Activated CD4-positive, alpha-beta T cell treated with anti-CD3 and anti-CD28 coated beads, Interleukin-2, amount 50 U/mL, for 4 hours (primary cell): ENCODE data around the gene RBM6.
"Not testable (repeated sequence)": the region's sequence is repeated elsewhere in the genome, so short reads cannot be mapped to it uniquely, and the experiment has no call there.

Source experiments
- DNase-seq, 2 experiments: peaks; one replicate each; pipeline ENCODE4 v3.0.0-alpha.2; 2020

Gene RBM6

DNA sequence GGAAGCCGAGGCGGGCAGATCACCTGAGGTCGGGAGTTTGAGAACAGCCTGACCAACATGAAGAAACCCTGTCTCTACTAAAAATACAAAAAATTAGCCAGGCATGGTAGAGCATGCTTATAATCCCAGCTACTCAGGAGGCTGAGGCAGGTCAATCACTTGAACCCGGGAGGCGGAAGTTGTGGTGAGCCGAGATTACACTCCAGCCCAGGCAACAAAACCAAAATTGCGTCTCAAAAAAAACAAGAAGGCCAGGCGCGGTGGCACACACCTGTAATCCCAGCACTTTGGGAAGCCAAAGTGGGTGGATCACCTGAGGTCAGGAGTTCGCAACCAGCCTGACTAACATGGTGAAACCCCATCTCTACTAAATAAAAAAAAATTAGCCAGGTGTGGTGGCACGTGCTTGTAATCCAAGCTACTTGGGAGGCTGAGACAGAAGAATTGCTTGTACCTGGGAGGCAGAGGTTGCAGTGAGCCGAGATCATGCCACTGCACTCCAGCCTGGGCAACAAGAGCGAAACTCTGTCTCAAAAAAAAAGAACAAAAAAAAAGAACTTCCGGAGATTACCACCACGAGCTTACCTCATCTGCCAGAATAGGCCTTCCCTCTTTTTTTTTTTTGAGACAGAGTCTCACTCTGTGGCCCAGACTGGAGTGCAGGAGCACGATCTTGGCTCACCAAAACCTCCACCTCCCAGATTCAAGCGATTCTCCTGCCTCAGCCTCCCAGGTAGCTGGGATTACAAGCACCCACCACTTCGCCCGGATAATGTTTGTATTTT is 22.0 kb upstream of the RBM6 start:
- DNase-seq, result not testable (repeated sequence)

DNA sequence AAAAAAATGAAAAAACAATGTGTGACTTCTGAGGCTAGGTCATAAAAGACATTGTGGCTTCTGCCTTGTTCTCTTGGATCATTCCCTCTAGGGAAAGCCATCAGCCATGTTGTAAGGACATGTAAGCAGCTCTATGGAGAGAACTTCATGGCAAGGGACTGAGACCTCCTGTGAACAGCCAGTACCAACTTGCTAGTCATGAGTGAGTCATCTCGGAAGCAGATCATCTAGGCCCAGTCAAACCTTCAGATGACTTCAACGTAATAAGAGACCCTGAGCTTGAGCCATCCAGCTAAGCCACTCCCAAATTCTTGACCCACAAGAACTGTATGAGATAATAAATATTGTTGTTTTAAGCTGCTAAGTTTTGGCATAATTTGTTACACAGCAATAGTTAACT is 15.3 kb upstream of the RBM6 start:
- no peak for DNase-seq

DNA sequence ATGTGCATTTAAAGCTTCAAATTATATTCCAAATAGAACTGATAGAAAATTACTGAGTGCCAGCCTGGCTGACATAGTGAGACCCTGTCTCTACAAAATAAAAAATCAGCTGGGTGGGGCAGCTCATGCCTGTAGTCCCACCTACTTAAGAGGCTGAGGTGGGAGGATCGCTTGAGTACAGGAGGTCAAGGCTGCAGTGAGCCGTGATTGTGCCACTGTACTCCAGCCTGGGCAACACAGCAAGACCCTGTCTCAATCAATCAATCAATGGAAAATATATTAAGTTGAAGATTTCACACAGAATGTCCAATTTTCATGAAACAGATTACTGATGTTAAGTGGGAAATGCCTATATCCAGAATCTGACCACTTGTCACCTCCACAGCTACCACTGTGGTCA is 14.5 kb upstream of the RBM6 start:
- DNase-seq, result no peak

DNA sequence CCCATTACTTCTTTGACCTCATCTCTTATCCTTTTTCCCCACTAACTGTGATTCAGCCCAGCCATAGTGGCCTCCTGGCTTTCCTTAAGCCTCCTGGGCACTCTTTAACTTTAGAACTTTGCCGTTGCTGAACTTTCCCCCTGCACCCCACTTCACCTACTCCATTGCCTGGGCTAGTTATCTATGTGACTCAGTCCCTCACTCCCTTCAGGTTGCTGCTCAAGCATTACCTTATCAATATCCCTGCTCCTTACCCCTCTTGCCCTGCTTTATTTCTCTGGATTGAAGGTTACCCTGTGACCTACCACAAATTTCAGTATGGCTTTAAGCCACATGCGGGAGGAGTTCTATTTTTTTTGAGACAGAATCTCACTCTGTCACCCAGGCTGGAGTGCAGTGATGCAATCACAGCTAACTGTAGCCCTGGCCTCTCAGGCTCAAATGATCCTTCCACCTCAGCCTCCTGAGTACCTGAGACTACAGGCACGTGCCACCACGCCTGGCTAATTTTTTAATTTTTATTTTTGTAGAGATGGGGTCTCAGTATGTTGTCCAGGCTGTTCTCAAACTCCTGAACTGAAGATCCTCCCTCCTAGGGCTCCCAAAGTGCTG is 13.7 kb upstream of the RBM6 start:
- no peak for DNase-seq

DNA sequence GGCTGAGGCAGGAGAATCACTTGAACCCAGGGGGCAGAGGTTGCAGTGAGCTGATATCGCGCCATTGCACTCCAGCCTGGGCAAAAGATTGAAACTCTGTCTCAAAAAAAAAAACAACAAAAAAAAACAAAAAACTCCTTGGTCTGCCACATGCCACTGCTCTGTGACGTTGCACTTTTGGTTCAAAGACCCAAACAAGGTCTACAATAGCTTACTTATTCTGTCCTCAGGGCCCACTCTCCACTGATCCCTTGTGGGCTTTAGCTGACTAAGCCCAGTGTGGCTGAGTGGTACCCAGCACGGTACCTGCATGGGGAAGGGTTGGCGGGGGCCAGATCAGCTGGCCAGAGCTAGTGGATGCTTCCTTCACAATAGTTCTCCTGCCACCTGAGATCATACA is 12.2 kb upstream of the RBM6 start:
- no peak for DNase-seq

DNA sequence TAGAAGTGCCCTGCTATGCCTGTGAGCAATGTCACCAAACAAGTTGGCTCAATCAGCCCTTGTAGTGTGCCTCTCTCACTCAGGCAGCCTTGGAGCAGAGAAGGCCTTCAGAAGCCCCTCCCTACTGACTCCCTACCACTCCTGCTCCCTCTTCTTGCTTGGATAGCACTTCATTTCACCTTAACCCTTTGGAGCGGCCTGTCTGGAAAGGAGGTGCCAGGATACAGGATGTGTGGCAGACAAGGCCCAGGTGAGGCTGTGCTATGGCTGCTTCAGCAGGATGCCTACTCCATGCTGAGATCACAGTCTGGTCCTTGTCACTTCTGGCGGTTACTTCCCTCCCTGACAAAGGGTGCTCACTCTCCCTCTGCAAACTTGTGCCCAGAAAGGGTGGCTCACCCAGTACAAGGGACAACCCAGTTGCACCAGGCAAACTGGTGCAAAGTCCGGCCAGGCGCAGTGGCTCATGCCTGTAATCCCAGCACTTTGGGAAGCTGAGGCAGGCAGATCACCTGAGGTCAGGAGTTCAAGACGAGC is 11.4 kb upstream of the RBM6 start:
- DNase-seq, result no peak

DNA sequence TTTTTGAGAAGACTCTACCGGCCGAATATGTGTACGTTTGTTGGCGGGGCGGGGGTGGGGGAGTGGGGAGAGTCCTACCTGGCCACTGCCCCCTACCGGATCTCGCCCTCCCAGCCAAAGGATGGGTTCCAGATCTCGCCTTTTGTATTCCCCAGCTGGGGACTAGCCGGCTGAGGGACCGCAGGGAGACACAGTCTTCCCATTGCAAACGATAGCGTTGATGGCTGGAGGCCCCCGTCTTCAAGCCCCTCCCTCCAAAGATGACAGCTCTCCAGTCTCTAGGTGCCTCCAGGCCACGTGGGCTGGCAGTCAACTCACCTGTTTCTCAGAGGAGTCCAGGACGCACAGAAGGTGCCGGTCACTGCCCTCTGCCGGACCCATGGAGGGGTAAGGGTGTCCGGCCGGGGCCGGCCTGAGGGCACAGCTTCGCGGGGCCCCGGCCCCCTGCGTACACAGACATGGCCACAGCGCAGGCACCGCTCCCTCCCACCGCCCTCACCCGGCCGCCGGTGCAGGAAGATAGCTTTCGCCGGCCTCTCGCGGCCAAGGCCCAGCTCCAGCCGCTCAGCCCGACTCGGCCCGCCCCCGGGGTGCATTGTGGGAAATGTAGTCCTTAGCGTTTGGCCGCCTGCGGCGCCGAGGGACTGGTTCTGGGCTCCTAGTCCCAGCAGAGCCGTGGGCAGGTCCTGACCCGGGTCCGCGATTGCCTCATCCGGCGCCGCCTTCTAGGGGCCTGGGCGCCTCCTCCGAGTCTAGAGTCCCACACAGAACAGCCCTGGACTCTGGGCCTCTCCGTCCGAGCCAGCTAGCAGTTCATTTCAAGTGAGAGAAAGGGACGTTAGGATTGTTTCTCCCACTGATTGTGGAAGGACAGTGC is 10.4 kb upstream of the RBM6 start, which contains the start of gene MON1A:
MON1A (minus strand) TSS at position 521 of the 877 bp plus-strand sequence. CDS start 16,465 bp downstream, outside the sequence.
- peak; percentile 81 to 84 for DNase-seq

DNA sequence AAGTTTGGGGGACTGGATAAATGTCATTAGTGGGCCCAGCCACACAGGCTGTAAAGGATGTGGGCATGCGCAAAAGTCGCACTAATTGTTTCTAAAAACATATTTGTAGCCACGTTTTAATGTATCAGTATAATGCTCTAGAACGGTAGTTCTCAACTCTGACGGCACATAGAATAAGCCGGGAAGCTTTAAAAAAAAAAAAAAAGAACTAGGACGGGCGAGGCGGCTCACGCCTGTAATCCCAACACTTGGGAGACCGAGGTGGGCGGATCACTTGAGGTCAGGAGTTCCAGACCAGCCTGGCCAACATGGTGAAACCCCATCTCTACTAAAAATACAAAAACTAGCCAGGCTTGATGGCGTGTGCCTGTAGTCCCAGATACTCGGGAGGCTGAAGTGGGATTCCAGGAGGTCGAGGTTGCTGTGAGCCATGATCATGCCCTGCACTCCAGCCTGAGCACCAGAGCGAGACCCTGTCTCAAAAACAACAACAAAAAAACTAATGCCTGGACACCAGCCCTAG is 9.7 kb upstream of the RBM6 start:
- DNase-seq, result no peak

DNA sequence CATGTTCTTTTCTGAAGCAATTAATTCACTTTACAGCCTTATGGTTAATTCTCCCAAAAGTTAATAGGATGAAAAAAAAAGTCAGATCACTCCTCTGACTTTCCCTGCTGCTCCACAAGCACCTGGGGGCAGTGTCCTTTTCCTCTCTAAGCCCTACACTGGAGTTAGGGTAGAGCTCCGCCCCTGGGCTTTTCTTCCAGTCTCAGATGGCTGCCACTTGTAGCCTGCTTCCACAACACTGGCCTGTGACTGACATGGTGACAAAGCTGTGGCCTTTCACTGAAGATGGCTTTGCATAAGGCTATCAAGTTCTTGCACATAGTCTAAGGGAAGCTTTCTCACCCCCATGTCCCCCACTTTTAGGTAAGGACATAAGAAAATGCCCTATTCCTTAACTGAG is 9.0 kb upstream of the RBM6 start:
- DNase-seq, result no peak

DNA sequence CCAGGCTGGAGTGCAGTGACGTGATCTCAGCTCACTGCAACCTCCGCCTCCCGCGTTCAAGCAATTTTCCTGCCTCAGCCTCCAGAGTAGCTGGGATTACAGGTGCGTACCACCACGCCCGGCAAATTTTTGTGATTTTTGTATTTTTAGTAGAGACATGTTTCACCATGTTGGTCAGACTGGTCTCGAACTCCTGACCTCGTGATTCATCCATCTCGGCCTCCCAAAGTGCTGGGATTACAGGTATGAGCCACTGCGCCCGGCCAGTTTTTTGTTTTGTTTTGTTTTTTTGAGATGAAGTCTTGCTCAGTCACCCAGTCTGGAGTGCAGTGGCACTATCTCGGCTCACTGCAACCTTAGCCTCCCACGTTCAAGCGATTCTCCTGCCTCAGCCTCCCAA is 7.7 kb upstream of the RBM6 start:
- DNase-seq, result not testable (repeated sequence)

DNA sequence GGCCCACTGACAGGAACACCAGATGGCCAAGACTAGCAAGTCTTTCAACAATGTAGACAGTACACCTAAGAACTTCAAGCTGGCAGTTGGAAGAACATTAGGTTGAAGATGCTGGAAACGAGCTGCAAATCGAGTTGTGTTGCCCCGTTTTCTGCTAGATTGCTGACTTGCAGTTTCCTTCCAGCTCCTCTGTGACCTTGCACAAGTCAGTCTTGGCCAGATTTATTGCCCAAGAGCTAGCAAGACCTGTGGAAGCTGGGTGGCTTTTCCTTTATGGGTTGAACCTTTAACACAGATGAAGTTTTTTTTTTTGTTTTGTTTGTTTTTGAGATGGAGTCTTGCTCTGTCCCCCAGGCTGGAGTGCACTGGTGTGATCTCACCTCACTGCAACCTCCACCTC is 2.9 kb upstream of the RBM6 start:
- DNase-seq, result no peak

DNA sequence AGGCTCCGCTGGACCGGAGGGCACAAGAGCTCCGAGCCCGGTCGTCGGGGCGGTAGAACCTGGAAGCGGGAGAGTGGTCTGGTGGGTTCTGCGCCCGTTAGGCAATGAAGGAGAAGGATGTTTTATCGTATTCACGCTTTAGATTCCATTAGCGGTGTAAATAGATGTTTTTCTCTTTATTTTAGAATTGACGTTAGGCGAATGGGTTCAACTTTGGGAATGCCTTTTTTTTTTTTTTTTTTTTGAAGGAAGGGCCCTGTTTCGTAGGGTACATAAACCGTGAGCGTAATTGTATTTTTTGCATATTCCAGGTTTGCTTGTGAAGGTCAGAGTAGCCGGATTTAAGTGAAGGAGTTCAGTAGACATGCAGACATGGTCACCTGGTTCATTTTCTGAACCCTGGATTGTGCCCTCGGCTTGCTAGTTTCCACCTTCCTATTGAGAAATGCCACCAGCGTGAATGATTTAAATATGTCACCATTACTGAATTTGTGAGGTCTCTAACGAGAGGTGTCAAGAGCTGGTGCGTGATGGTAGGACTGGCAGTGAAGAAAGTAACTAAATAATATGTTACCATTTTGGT is 808 bp downstream of the RBM6 start:
- DNase-seq, result no peak

DNA sequence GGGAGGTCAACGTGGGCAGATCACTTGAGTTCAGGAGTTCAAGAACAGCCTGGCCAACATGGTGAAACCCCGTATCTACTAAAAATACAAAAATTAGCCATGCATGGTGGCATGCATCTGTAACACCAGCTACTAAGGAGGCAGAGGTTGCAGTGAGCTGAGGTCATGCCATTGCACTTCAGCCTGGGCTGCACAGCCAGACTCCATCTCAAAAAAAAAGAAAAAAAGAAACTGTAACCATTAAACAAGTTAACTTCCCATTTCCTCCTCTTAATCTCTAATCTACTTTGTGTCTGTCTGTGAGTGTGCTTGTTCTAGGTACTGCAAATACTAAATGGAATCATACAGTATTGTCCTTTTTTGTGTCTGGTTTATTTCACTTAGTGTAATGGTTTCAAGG is 2.7 kb downstream of the RBM6 start:
- no peak for DNase-seq

DNA sequence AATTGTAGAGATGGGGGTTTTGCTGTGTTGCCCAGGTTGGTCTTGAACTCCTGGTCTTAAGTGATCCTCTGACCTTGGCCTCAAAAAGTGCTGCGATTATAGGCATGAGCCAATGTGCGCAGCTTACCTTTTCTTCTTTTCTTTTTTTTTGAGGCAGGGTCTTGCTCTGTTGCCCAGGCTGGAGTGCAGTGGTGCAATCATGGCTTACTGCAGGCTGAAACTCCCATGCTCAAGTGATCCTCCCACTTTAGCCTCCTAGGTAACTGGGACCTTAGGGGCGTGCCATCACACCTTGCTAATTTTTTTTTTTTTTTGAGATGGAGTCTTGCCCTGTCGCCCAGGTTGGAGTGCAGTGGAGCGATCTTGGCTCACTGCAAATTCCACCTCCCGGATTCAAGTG is 13.0 kb downstream of the RBM6 start:
- DNase-seq, result no peak

DNA sequence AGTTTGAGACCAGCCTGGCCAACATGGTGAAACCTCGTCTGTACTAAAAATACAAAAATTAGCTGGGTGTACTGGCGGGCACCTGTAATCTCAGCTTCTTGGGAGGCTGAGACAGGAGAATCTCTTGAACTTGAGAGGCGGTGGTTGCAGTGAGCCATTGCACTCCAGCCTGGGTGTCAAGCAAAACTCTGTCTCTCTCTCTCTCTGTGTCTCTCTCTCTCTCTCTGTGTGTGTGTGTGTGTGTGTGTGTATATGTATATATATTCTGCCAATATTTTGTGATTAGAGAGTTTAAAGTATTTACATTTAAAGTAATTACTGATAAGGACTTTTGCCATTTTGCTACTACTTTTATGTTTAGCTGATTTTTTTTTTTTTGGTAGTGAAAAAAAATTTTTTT is 15.7 kb downstream of the RBM6 start:
- no peak for DNase-seq

DNA sequence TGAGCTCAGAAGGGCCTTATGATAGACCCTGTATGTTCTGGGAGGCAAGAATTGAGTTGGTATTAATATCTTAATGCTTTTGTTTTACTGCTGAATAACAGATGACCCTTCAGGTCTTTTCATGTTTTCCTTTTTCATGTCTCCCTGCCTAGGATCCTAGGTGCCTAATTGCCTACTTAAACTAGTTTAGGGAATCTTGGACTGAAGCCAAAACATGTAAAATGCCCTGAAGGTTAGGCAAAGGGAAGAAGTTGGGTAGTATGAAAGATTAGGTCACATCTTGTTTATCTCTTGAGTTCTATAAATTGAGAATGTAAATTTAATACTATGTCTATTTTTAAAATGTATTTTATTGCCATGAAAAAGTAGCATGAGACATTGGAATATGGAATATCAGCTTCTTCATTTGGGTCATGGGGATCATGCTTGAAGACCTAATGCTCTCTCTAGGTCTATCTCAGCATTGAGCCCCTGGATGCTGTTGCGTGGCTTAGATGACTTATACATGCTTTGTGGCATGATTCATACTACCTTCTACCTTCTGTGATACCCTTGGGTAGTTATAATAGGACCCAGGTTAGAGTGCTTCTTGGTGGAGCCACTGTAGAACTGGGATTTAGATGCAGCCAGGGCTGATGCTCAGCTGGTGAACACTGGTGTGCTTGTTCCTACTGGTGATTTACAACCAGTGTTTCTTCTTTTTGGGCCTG is 26.4 kb downstream of the RBM6 start:
- no peak for DNase-seq

DNA sequence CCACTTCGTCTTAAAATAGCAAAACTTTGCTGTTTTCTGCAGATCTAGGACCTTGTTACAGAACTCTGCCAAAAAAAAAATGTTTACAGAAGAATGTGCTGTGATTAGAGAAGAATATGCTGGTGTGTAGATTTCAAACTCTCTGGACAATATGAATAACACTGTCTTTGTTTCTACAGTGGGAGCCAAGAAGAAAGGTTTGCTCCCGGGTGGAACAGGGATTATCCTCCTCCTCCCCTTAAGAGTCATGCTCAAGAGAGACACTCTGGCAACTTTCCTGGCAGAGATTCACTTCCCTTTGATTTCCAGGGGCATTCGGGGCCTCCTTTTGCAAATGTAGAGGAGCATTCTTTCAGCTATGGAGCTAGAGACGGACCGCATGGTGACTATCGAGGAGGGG is 27.3 kb downstream of the RBM6 start:
- no peak for DNase-seq

DNA sequence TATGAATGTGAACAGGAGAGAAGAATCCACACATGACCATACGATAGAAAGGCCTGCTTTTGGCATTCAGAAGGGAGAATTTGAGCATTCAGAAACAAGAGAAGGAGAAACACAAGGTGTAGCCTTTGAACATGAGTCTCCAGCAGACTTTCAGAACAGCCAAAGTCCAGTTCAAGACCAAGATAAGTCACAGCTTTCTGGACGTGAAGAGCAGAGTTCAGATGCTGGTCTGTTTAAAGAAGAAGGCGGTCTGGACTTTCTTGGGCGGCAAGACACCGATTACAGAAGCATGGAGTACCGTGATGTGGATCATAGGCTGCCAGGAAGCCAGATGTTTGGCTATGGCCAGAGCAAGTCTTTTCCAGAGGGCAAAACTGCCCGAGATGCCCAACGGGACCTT is 28.4 kb downstream of the RBM6 start:
- DNase-seq, result no peak

DNA sequence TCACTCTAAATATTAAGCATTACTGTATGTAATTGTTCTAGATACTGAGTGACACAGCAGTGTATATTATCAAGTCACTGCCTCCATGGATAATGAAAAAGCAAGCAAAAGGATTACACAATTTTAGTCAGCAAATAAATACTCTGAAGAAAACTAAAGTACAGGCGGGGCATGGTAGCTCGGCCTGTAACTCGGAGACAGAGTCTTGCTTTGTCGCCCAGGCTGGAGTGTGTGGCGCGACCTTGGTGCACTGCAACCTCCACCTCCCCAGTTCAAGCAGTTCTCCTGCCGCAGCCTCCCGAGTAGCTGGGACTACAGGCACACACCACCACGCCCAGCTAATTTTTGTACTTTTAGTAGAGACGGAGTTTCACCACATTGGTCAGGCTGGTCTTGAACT is 32.7 kb downstream of the RBM6 start:
- DNase-seq, result no peak

DNA sequence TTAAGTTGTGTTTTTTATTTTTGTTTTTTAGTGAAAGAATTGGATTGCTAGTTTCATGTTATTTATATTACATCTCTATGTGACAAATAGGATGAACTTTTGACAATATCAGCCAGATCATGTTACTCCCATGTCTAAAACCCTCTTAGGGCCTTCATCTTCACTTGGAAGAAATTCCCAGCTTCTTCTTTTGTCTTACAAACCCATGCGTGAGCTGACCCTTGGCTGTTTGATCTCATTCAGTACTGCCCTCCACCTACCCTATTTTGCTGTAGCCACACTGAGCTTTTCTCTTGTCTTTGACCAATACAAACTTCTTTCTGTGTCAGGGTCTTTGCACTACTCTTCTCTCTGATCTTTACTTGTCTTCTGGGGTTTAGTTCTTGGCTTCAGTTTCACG is 37.0 kb downstream of the RBM6 start:
- DNase-seq, result no peak

DNA sequence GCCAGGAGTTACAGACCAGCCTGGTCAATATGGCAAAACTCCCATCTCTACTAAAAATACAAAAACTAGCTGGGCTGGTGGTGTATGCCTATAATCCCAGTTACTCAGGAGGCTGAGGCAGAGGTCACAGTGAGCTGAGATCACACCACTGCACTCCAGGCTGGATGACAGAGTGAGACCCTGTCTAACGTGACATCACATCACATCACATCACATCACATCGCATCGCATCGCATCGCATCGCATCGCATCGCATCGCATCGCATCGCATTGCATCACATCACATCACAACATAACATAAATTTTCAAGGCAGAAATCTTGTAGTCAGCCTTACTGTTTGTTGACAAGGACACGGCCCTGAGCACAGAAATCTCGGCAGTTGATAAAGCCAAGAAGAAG is 44.4 kb downstream of the RBM6 start:
- no peak for DNase-seq

DNA sequence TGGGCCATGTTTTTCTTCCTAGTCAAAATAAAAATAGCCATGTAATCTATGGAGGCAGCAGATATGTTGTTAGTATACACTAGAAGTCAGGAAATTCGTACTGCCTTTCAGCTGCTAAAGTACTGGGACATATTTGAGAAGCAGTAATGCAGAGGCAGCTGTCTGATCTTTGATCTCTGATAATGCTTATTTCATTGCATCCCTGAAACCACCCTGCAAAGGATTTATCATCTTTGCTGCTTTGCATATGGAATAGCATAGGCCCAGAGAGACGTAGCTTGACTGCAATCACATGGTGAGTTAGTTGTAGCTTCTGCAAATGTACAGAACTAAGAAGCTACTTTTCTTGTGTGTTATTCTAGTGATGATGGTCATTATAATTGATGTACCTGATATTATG is 52.4 kb downstream of the RBM6 start:
- DNase-seq, result no peak
